DMS153 (cell line): Measurements from ENCODE around the gene SHROOM3.

Experiments
- DNase-seq: peaks from one replicate; lab custom pipeline; 2025; lab: John Stamatoyannopoulos, UW

Gene SHROOM3

DNA sequence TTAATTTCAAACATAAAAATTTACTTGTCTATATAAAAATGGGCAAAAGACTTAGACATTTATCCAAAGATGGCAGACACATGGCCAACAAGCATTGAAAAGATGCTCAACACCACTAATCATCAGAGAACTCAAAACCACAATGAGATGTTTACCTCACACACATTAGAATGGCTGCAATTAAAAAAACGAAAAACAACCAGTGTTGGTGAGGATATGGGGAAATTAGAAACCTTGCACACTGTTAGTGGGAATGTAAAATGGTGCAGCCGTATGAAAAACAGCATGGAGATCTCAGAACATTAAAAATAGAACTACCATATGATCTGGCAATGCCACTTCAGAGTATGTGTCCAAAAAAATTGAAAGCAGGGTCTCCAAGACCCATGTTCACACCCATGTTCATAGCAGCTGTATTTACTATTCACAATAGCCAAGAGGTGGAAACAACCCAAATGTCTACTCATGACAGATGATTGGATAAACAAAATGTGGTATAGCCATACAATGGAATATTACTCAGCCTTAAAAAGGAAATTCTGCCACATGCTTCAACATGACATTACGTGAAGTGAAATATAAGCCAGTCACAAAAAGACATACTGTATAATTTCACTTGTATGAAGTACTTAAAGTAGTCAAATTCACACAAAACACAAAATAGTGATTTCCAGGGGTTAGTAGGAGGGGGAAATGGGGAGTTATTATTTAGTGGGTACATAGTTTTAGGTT lies 316.7 kb downstream of the SHROOM3 start:
- no peak for DNase-seq

DNA sequence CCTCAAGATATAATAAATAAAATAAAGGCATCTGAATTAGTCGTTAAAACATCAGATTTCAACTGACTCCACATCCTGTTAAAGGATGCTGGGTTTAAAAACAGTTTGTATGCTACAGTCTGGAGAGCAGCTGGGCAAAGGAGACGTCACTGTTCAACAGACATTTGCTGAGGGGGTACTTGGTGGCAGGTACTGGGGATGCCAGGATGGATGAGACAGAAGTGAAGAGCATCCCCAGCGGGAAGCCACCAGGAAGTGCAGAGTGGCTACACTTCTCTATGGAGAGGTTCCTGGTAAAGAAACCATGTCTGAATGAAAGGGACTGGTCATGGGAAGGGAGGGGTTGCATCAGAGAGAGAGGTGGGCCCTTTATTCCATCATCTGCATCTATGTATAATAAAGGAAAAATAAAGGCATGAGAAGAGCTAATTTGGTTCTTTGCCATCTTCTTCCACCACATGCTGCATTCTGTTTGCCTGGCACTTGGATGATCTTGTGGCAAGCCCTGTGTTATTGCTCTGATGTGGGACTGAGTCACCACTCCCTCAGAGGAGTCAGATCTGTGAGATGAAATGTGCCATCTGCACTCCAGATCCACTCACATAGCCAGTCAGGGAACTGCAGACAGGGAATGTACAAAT lies 318.0 kb downstream of the SHROOM3 start:
- peak; percentile 4 for DNase-seq

DNA sequence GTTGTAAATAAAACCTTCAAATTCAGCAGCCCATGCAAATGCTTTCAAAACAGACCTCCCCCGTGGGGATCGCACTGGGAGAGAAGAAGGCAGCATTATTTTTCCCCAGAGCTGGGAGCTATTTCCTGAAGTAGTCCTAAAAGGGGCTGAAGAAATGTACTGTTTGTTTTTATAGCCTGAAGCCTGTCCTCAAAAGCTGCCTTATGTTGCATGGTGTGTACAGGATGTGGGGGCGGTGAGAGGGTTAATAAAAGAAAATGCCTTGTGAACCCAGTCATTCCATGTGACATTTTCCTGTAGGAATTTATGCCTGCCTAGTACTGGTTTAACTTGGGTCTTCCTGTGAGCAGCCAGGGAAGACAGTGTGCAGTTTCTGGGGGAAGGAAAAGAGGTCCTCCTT lies 318.8 kb downstream of the SHROOM3 start:
- no peak for DNase-seq

DNA sequence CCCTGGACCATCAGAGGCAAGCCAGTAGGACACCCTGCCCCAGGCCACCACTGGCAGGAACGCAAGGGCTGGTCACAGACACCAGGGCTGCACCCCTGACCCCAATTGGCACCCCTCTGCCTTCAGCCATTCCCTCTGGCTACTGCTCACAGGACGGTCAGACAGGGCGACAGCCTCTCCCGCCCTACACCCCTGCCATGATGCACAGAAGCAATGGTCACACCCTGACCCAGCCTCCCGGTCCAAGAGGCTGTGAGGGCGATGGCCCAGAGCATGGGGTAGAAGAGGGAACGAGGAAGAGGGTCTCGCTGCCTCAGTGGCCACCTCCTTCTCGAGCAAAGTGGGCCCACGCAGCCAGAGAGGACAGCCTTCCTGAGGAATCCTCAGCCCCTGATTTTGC lies 319.4 kb downstream of the SHROOM3 start:
- no peak for DNase-seq

DNA sequence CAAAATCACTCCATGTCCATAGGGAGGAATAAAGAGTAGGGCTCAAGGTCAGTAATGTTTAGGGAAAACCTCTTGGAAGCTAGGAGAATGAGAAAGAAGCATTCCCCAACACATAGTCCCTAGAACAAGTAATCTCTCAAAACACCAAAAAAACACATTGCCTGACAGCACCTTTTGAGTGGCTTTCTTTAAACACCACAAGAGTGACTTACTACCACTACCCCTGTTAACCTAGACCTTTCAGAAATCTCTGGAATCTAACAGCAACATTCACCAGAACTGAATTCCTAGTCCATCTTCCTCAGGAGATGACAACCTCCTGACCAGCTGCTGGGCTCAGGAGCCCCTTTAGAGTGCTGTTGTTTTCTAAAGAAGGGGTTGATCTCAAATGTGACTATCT lies 320.7 kb downstream of the SHROOM3 start:
- DNase-seq, result no peak

DNA sequence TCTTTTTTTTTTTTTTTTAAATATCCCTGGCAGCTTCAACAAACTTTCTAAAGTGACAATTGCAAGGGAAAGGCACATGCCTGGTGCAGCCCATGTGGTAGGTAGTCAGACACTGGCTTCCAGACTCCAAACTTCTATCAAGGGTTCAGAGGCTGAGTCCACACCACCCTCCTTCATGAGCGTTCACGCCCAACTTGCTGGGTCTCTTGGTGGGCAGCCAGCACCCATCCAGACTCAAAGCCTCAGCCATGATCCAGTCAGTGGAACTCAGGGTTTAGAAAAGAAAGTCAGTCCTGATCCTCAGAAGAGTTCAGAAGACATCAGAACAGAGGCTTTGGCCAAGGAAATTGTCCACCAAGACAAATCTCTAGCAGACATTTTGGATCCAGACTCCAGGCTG lies 321.4 kb downstream of the SHROOM3 start:
- no peak for DNase-seq

DNA sequence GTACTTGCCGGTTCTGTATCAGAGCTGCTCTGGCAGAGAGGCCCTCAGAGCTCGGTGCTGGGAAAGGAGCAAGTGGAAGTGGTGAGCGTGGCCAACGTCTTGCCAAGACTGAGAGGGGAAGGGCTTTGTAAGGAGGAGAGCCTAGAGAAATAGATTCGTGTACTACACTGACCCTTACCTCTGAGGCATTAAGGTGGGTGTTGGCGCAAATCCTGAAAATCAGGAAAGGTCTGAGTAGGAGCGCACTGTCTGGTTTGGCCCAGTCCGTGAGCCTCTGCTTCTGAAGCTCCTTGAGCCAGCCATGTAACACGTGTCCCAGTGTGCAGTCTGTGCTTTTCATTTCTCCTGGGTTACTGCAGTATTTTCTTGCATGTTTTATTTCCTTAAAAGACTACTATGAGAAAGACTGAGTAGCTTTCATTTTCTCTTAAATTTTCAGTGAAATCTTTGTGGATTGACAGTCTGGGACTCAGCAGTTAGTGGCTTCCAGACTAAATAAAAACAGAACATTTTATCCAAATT lies 322.4 kb downstream of the SHROOM3 start:
- DNase-seq, result no peak

DNA sequence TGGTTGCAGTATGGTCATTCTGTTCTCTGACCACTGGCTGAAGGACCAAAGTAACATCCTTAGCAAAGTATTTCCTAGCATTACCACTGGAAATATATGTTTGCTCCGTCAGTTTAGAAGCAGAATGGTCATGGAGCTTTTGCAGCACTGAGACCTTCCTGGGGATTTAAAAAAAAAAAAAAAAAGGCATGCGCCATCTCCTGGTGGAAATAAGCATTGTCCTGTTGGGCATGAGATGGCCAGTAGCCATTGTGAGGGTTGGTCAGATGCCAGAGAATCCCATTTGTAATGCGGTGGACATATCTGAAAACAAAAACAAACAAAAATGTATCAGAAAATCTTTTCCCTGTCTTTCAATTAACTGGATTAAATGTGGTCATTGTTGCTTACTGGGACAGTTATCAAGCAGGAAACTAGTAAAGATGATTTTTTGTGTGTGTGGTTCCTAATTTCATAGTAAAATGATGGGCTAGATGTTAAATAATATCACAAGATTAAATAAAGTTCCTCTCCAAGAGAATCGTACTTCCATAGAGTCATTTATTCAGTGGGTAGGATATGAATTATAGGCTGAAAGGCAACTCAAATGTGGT lies 323.4 kb downstream of the SHROOM3 start:
- no peak for DNase-seq

DNA sequence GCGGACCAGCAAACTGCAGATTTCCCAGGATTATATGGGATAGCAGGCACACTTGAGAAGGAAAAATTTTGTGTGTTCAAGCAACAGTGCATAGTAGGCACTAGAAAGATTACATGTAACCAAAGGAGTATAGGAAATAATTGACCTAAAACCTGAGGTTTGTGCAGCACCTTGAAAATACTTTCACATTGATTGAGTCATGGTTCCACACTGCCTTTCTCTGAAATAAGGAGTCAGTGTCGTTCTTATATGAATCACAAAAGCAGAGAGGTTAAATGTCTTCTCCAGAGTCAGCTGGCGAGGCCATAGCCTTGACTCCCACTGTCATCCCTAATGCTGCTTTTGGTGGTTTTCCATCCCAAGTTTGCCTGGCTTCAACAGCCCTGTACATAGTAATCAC lies 324.0 kb downstream of the SHROOM3 start:
- no peak for DNase-seq

DNA sequence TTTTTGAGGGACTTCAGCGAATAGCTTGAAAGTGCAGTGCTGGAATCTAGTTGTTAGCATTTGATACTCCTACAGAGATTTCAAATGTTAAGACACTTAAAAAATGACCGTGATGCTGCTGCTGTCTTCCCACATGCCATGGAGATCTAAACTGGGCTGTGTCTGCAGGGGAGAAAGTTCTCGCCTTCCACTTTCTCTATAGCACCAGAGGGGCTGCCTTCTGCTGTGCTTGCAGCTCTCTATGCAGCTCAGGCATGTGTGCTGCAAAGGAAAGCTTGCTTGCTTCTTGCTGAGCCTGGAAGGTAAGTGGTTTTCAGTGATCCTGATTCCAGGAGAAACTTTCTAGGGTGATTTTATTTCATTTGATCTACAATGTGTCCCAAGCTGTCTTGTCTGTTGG lies 325.2 kb downstream of the SHROOM3 start:
- no peak for DNase-seq

DNA sequence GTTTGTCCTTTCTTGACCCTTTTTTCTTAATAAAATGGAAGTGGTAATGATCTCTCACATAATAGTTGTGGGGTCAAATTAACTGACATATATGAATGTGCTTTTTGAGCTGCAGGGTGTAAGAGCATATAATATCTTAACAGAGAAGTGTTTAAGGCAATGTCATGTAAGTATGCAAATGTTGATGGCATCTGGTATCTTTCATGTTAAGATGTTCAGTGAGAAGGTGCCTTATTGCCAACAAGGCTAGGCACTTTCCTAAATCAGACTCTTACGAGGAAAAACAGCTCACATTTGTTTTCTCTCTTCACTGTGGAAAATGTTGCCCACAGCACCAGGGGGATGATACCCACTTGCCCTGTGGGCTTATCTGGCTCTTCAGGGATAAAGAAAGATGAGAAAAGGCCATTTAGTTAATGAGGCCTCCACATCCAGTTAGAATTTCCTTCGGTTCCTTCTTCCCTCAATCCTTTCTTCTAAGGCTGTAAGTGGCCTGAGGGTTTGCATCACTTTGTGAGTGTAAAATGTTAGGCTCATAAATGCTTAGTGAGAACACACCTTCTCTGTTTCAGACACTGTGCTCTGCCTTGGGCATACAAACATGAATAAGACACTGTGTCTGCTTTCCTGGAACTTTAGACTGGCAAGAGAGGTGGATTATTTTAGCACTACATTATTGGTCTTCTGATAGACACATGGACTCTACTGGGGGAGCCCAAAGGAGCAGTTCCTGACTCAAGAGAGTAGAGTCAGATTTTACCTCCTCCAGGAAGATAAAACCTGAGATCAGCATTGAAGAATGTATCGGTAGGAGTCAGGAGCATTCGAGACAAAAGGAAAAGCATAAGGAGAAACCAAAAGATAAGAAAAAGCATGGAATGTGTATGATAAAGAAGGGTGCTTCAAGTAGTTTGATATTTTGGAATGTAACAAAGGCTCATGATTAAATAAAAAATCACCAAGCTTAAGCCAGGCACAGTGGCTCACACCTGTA lies 327.4 kb downstream of the SHROOM3 start:
- DNase-seq, result no peak

DNA sequence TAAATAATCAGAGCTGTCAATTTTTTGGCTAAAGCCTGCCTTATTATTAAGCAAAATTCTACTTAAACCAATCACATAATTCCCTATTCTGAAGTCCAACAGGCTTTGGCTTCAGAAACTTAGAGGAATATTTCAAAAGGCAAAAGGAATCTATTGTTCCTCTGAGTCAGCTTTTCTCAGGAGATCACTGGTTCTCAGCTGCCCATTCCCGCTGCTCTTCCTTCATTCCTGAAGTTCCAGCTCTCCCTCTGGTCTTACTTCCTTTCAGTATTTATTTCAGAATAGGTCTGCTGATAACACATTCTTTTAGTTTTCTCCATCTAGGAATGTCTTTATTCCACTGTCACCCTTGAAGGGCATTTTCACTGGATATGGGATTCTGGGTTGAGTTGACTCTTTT lies 329.2 kb downstream of the SHROOM3 start:
- DNase-seq, result no peak

DNA sequence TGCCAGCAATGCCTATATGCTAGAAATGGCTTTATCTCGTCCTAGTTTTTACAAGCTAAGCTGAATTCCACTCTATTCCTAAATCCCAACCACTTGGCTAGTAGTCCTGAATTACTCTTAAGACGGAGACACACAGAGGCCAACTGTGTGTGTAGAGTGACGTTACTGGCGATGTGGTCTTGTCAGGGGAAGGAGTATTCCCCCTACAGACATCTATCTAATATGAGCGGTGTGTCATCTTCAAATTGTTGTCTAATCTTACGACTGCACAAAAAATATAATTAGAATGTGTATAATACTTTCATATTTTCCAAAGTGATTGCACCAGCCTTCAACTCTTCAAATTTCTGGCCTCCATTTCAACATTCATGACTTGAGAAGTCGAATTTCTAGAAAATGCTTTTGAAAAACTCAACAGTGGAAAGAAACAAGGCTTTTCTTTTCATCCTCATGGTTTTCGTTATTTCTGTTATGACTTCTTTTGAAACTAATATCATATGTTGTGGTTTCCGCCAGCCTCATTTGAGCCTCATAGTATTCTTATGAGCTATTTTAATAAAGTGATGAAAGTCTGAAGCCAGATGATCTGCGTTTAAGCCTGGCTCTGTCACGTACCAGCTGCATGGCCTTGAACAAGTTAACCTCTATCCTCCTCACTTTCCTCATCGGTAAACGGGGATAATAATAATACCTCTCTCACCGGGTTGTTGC lies 330.6 kb downstream of the SHROOM3 start:
- no peak for DNase-seq

DNA sequence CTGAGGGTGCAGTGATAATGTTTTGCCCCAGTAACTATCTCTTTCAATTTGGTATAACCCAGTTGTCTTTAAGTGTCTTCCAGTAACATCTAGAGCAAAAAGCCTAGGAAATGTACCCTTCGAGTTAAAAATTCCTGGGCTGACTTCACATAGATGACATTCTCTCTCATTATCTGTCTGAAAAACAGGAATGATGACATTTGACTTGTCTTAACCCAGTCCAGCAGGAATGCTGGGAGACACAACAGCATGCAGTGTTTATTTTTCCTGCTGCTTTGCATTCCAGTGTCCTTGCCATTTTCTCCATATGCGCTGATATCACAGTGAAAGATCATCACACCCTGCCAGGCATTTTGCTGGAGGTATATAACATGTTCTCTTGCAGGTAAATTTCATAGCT lies 333.0 kb downstream of the SHROOM3 start:
- no peak for DNase-seq

DNA sequence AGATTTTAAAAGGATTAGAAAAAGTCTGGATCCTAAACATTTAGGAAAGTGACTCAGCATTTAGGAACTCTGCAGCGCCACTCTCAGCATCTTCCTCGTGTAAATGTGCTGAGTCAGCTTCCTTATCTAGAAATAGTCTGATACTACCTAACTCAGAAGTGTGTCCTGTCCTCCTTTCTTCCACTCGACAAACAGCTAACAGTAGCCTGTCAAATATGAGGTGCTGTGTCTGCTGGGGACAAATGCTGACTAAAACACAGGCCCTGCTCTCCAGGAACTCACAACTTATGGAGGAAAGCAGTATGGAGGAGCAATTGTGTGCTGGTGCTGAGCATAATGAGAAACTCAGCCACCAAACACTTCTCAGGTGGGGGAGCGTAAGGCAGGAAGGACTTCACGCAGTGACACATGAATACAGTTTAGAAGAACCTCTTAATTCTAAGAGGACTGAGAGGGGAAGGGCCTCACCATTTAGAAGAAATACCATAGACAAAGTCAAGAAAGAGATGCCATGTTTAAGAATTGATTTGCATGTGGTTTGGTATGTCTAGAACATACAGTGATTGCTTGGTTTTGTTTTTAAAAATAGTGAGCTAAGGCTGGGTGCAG lies 337.6 kb downstream of the SHROOM3 start:
- no peak for DNase-seq

DNA sequence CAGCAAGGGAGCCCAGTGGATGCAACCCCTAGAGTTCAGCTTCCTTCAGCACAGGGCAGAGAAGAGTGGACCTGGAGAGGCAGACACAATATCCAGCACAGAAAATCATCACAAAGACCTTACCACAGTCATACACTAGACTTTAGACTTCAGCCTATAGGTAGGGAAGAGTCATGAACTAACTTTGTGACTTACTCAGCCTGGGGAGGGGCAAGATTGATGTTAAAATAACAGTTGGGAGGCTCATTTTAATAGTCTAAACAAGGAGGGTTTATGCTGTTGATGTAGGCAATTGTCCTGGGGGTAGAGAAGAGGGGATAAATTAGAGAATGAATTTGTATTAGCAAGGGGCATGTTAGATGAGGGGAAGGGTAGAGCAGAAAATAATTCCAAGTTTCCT lies 338.7 kb downstream of the SHROOM3 start:
- DNase-seq, result no peak

DNA sequence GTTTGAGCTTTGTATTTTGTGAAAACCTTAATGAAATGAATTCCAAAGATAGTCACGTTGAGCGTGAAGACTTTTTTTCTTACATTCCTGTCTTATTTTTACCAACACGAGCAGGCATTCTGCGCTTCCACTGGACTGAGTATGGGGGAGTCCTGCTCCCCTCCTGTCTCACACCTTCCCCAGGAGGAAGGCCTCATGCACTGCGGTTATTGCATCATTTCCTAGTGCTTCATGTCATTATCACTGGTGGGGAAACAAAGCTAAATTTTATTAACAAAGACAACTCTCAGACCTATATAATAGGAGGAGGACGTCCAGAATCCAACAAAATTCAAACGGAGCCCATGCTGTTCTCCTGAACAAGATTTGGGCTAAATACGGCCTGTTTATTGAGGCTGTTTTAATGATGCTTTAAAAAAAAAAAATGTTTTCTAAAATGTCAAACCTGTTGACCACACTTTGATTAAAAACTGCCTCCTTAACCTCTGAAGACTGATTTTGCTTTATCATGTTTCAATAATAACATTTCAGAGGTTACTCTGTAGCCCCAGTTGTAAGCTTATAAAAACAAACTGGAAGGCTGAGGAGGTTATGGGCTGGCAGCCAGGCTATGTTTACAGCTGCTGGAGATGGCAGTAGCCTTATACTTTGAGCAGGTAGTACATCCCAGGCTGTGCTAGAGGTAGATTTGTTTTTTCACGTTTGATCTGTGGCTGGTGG lies 344.9 kb downstream of the SHROOM3 start:
- DNase-seq, result peak; percentile 4

DNA sequence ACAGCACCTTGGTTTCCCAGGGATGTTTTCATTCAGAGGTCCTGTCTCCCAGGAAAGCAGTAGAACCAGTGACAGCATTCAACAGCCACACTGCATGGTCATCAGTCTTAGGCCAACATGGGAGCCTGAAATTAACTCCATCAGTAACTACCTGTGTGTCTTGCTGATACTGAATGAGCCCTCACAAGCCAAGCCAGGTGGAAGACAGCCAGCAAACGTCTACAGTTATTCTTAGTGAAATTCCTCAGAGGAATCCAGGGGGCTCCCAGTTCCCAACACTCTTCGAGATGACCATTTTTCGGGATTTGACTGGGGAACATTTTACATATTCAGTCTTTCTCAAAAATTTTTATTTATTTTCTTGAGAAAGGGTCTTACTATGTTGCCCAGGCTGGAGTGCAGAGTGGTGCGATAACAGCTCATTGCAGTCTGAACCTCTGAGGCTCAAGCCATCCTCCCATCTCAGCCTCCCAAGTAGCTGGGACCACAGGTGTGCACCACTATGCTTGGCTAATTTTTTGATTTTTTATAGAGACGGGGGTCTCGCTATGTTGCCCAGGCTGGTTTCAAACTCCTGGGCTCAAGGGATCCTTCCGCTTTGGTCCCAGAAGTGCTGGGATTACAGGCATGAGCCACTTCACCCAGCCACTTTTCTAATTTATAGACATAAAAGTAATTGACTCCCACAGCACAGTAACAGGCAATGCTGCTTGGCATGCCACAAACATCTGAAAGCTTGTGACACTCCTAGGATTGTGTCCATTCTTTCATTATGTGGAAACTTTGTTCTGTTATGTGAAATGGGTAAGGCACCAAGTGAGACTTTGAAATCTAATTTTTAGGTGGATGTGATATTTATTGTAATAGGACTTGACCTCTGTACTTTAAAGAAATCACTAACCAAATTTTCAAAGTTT lies 346.0 kb downstream of the SHROOM3 start:
- no peak for DNase-seq
